Esophagus muscularis mucosa (tissue), 4 donors: ENCODE data around the gene EXOC1. TPM values are rescaled to one million over a fixed set of nuclear protein-coding genes. Genes with fewer than 3 reads are reported as not detected.
A peak's percentile ranks its signal among the peaks of the same experiment; 100 is the strongest.

Source experiments
- DNase-seq: peaks from one replicate; pipeline ENCODE4 v3.0.0-alpha.2; 2017; ENCODE audit errors: extremely low spot score
- H3K27ac ChIP-seq, 4 donors: fragments of 200-600 bp; sonication (generic); replicated peaks in 1 of 4; 1 replicate in 3 of 4; 2 replicates in 1 of 4; pipeline ENCODE4 v1.5.1; 2016 to 2019; ENCODE audit warnings: mild to moderate bottlenecking in 1 of 4
- H3K27me3 ChIP-seq, 4 donors: fragments of 200-600 bp; sonication (generic); one replicate each; pipeline versions ENCODE4 v1.5.1 to v1.6.0; 2016 to 2019
- H3K36me3 ChIP-seq, 4 donors: fragments of 200-600 bp; sonication (generic); one replicate each; pipeline ENCODE4 v1.5.1; 2016 to 2019
- H3K4me1 ChIP-seq, 4 donors: fragments of 200-600 bp; sonication (generic); one replicate each; pipeline ENCODE4 v1.5.1; 2016 to 2019
- H3K4me3 ChIP-seq, 4 donors: fragments of 200-600 bp; sonication (generic); 1 replicate in 2 of 4; 2 replicates in 2 of 4; pipeline ENCODE4 v1.5.1; 2016 to 2019; ENCODE audit warnings: mild to moderate bottlenecking in 4 of 4, moderate library complexity in 1 of 4
- H3K9me3 ChIP-seq, 4 donors: fragments of 200-600 bp; sonication (generic); 1 replicate in 3 of 4; 2 replicates in 1 of 4; pipeline ENCODE4 v1.5.1; 2016 to 2019
- EP300 ChIP-seq: sonication (generic); formaldehyde crosslinking; IDR thresholded peaks from one replicate; pipeline ENCODE4 v1.6.1; 2017; ENCODE audit warnings: antibody characterized with exemption
- POLR2A ChIP-seq: fragments of 450-650 bp; IDR thresholded peaks from one replicate; pipeline ENCODE4 v1.6.1; 2017; ENCODE audit warnings: antibody characterized with exemption, moderate library complexity, mild to moderate bottlenecking, low read depth
- POLR2AphosphoS5 ChIP-seq, 2 donors: sonication (generic); formaldehyde crosslinking; IDR thresholded peaks; one replicate each; pipeline ENCODE4 v1.6.1; 2017; ENCODE audit warnings: antibody characterized with exemption in 2 of 2
- WGBS: methylation state at CpG from one replicate; pipeline ENCODE4 v1.1.5; 2018; 5-methylcytosine and 5-hydroxymethylcytosine counted together
- intact Hi-C: fragments of 100-400 bp; cut with DNase I; formaldehyde crosslinking; loops from one replicate; pipeline ENCODE4 v1.15.1; 2023
- total RNA-seq, 4 donors: library from RNA; depleted of rRNA; stranded (reverse); fragments of >200 nt; gene quantifications; one replicate each; pipeline versions ENCODE4 v1.1.0 to v1.2.1, GENCODE V29; 2016
- TF ChIP-seq, protein P1 (sequence below), 3 experiments: fragments of 200-600 bp in 2 of 3; fragments of 450-650 bp in 1 of 3; sonication (generic) in 2 of 3; IDR thresholded peaks; one replicate each; pipeline ENCODE4 v1.5.1; 2017 to 2019; ENCODE audit warnings: antibody characterized with exemption in 3 of 3, mild to moderate bottlenecking in 2 of 3, moderate library complexity in 1 of 3

EXOC1 gene
- total RNA-seq, 4 donors from 2014 or later: 22.0 to 33.6 (median 23.6) TPM

DNA sequence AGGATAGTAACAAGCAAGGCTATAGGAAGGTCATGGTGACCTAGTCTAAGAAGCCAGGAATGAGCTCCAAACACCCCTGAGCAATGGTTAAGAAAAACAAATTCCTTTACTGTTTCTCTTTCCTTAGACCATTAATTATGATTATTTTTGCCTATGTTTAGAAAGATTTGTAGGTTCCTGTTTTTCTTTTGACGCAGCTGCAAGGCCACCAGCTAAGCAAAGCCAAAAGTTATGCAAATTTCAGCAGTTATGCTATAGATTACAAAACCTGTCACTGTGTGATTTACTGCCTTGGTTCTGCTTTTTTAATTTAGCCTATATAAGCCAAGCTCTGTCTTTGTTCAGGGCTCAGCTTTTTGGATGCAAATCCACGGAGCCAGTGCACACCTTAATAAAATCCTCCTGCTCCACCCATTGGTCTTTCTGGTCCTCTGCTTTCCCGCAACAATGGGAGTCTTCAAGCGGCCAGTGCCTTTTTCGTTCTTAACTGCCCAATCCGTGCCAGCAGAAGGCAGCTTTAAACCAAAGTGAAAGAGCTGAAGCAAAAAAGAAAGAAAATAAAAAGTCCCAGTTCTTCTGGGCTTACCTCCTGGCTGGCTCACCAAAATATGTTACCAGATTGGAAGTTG is 93.9 kb downstream of the EXOC1 start:
- no peak for DNase-seq
- H3K27me3 ChIP-seq: no peaks in the 10 kb centered on the region
- peaks cover 0 to 5% (median 0%) of the 10 kb centered on the region in 4 donors for H3K36me3 ChIP-seq
- peak overlapping the region; percentile 81 to 86 (median 84) for H3K4me3 ChIP-seq
- intact Hi-C loops: no loop called here
- H3K9me3 ChIP-seq: no peaks in the 10 kb centered on the region
- TF ChIP-seq POLR2A: no peak
- TF ChIP-seq, protein P1, sequence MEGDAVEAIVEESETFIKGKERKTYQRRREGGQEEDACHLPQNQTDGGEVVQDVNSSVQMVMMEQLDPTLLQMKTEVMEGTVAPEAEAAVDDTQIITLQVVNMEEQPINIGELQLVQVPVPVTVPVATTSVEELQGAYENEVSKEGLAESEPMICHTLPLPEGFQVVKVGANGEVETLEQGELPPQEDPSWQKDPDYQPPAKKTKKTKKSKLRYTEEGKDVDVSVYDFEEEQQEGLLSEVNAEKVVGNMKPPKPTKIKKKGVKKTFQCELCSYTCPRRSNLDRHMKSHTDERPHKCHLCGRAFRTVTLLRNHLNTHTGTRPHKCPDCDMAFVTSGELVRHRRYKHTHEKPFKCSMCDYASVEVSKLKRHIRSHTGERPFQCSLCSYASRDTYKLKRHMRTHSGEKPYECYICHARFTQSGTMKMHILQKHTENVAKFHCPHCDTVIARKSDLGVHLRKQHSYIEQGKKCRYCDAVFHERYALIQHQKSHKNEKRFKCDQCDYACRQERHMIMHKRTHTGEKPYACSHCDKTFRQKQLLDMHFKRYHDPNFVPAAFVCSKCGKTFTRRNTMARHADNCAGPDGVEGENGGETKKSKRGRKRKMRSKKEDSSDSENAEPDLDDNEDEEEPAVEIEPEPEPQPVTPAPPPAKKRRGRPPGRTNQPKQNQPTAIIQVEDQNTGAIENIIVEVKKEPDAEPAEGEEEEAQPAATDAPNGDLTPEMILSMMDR (IDR thresholded peaks at IDR 0.05): no peak
- TF ChIP-seq POLR2AphosphoS5 (IDR thresholded peaks at IDR 0.05): no peak
- no peak for TF ChIP-seq EP300
- peaks cover 15 to 28% (median 23%) of the 10 kb centered on the region in 4 donors for H3K4me1 ChIP-seq
- WGBS: 48% methylated on average over 6 of the region's 6 CpGs
- H3K27ac ChIP-seq: peak overlapping the region; percentile 86 to 91 (median 88)

DNA sequence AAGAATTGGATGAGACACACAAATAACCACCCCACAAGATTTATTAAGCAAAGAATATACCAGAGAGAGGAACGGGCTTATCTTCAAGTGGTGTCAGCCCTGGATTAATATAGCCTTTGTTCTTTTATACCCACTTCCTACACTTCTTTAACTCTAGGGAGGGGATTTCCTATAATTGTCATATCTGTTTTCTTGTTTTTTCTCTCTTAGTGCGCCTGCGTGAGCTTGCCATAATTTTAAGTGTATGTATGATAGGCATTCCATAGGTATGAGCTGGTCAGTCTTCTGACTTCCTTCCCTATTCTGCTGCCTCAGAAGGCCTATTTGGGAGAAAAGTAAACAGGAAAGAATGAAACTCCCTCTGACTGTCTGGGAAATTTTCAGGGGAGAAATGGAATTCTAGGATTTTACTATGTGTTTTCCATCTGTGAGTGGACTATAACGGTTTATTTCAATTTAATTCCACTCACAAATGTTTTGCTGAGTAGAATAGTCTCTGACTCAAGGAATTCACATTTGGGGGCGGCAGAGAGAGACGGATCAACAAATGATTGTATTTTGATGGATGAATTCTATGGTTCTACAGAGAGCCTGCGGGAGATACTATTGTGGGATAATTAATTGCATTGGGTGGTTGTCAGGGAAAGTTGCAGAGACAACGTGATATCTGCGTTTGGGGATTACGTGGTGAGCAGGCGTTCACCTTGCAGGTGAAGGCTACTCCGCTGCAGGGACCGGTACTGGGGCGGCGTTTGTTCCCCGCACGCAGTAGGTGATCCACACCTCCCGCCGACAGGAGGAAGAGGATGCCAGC is 94.7 kb downstream of the EXOC1 start:
- Histone ChIP-seq H3K4me3 (peak overlapping the region; percentile 81 to 86 (median 84)), H3K27me3 (no peaks in the 10 kb centered on the region), H3K27ac (peak overlapping the region; percentile 86 to 91 (median 88)), H3K36me3 (peaks cover 0 to 11% (median 0%) of the 10 kb centered on the region in 4 donors), H3K4me1 (peaks cover 15 to 28% (median 23%) of the 10 kb centered on the region in 4 donors), H3K9me3 (no peaks in the 10 kb centered on the region)
- intact Hi-C loops: loop anchor here (2.0 kb wide), 1 partner anchor 355 kb away; no protein-coding TSS in a partner anchor
- no peak for DNase-seq
- TF ChIP-seq POLR2AphosphoS5 (IDR thresholded peaks at IDR 0.05) (no peak), EP300 (no peak)
- TF ChIP-seq, protein P1 (IDR thresholded peaks at IDR 0.05): no peak
- 4% methylated on average over 19 of the region's 19 CpGs for WGBS

DNA sequence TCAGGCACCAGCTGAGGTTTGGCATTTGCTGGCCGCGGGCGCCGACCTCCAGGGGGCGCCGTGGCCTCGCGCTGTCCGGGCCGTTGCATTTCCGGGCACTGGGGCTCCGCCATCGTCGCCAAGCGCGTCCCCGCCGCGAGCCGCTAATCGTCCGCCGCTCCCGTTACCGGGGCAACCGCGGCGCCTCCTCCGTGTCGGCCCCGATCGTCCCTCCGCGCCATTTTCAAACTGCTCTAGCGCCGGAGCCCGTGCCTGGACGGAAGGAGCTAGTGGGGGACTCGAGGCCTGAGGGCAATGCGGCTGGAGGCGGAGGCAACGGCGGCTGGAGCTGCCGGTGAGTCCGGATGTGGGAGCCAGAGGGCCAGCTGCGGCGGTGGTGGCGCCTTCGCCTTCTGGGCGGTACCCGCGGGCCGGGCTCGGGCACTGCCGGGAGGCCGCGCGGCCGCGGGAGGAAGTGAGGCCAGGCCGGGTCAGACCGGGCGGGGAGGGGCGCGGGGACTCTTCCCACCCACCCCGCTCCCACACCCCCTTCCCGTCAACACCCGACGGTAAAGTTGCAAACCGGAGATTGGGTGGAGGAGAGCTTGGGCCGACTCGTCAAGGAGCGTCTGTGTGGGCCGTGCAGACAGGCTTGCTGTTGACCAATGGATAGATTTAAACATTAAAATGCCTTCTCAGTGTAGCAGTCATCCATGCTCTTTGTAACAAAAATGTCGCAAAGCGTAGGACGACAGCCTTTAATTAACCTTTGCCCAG is 95.5 kb downstream of the EXOC1 start, which contains the start of gene CEP135:
TSS of gene CEP135 (plus strand) at position 220 of the 756 bp plus-strand sequence. CDS start 3,186 bp downstream, outside the sequence.
- 0% methylated on average over 6 of the region's 77 CpGs for WGBS
- DNase-seq: peak; percentile 97
- TF ChIP-seq EP300 (no peak), POLR2AphosphoS5 (IDR thresholded peaks at IDR 0.05) (peak; percentile 56 to 80), POLR2A (no peak)
- TF ChIP-seq, protein P1 (IDR thresholded peaks at IDR 0.05): peak; percentile 83 to 95 (median 93)

DNA sequence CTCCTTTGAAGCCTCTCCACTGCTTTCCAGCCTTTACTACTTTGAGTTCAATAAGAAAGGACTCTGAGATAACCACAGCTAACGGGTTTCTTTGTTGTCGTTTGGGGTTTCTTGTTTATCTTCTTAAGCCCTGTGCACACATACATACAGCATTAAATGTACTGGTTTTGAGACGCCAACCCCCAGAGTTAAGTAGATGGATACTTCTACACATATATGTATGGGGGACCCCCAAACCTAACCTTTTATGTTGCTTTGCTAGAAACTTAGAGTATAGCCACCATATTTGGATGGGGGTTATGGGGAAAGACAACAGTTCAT is 96.0 kb downstream of the EXOC1 start:
- no peaks in the 10 kb centered on the region for H3K9me3 ChIP-seq
- DNase-seq: no peak
- peak overlapping the region; percentile 81 to 86 (median 84) for H3K4me3 ChIP-seq
- peaks cover 15 to 28% (median 23%) of the 10 kb centered on the region in 4 donors for H3K4me1 ChIP-seq
- no peaks in the 10 kb centered on the region for H3K27me3 ChIP-seq
- WGBS: 10% methylated on average over 3 of the region's 3 CpGs
- peaks cover 0 to 8% (median 2%) of the 10 kb centered on the region in 4 donors for H3K36me3 ChIP-seq
- TF ChIP-seq, protein P1 (IDR thresholded peaks at IDR 0.05): no peak
- TF ChIP-seq EP300 (no peak), POLR2A (no peak), POLR2AphosphoS5 (IDR thresholded peaks at IDR 0.05) (no peak)
- intact Hi-C loops: loop anchor here (2.0 kb wide), 1 partner anchor 353 kb away; no protein-coding TSS in a partner anchor
- H3K27ac ChIP-seq: peak overlapping the region; percentile 86 to 91 (median 88)

More for the DNA sequence above, 95.5 kb downstream of the EXOC1 start, which contains the start of gene CEP135:
- Histone ChIP-seq H3K36me3 (peaks cover 0 to 8% (median 0%) of the 10 kb centered on the region in 4 donors), H3K4me1 (peaks cover 15 to 28% (median 23%) of the 10 kb centered on the region in 4 donors), H3K27ac (peak within 1 kb of the TSS; percentile 86 to 91 (median 88)), H3K27me3 (no peaks in the 10 kb centered on the region), H3K4me3 (peak within 1 kb of the TSS; percentile 81 to 86 (median 84)), H3K9me3 (no peaks in the 10 kb centered on the region)
- intact Hi-C loops: loop anchor here (2.0 kb wide), 1 partner anchor 354 kb away; no protein-coding TSS in a partner anchor
